HG02970 (cell line): ENCODE results near the gene RNF167.
A peak's percentile ranks its signal among the peaks of the same experiment; 100 is the strongest.

ENCODE experiments used
- ATAC-seq: cut with Tn5 transposase; IDR thresholded peaks from one replicate; pipeline ENCODE4 v1.9.1; 2021; ENCODE audit warnings: mild to moderate bottlenecking, moderate library complexity, moderate number of reproducible peaks; ENCODE audit not compliant: unreplicated experiment, low FRiP score

The RNF167 gene

GRCh38 chr17:4972752-4973151 lies 32.7 kb downstream of the RNF167 start:
- no peak for ATAC-seq

DNA sequence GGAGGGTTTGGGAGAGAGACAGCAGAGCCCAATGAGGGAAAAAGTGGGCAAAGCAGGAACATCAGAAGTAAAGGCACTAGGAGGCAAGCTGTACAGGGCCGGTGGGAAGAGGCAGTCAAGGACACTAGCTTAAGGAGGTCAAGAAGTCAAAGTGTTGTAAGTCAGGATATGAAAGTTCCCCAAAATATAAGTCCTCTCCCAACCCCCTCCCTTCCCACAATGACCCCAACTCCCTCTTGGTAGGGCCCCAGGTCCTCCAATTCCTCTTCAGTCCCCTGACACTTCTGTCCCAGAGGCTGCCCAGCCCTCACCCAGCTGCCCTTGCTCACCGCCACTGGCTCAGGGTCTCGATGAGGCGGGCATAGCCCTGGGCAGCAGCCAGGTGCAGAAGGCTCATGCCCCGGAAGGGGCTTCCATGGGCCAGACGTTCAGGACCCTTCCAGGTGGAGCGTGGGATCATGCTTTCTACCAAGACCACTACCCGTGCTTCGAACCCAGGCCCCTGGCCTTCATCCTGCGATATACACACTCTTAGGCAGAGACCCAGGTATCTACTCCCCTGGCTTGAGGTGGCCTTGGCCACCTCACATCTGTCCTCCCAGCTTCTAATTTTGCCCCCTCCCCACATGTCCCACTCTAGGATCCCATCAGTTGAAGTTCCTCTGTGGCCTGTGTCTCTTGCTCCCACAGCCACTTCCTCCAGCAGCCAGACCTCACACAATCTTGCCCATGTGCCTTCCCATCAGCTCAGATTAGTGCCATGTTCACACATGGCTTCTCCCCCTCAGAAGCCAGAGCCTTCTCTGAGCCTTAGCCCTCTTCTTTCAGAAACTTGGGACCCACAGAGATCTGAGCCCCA lies 33.4 kb downstream of the RNF167 start:
- ATAC-seq, result no peak

DNA sequence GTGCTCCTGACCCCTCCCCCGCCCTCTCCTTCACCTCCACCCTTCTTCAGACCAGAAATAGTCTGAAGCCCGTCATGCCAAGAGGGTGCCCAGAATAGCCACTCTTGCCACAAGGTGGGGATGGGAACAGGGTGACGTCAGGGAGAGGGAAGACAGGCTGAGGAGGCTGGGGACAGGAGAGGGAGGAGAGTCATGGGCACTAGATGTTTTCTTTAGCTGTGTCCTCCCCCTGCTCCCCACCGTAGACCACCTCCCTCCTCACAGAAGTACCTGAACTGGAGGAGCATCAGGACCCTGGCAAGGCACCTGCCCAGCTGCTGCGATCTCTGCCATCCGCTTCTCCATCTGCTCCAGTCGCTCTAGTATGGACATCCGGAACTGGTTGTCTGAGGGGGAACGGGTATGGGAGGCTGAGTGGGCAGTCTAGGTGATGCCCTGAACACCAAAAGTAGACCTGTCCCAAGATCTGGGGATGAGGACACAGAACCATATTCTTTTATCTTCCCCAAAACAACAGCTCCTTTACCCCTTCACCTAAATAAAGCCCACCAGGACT lies 34.1 kb downstream of the RNF167 start:
- no peak for ATAC-seq

GRCh38 chr17:4978726-4979125 lies 38.7 kb downstream of the RNF167 start:
- no peak for ATAC-seq

GRCh38 chr17:4980644-4981216 lies 40.7 kb downstream of the RNF167 start:
- no peak for ATAC-seq

DNA sequence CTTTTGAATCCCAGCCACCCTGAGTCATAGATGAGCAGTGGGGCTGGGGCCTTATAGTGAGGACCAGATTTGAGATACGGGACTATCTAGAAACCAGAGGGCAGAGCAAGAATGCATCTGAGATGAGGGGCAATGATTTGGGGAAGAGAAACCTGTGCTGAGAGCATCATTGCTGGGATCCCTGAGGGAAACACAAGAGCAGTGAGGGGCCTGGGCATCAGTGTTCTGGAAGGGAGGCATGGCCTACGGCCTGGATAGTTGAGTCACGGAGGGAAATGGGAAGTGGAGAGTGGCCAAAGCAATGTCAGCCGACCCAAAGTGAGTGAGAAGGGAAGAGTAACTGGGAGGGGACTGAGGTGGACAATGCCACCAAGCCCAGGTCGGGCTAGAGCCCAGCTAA lies 42.2 kb downstream of the RNF167 start:
- ATAC-seq, result no peak

DNA sequence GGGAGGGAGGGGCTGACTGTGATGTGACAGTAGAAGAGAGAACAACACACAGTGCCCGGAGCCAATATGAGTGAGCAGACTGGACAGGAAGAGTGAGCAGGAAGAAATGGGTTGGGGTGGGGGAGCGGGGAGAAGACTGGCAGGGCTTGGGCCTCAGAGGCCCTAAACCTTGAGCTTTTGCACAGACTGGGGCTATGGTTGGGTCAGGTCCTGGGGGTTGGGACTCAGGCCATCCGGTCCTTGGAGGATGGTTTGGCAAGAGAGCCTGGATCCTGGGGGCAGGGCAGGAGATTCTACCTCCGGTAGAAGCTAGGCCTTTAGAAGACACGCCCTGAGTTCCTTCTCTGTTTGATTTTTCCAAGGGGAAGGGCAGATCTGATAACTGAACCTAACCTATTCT lies 46.3 kb downstream of the RNF167 start:
- ATAC-seq, result no peak

GRCh38 chr17:4986951-4987766 lies 47.1 kb downstream of the RNF167 start, which contains the start of gene CAMTA2:
CAMTA2 (minus strand) TSS chr17:4987675; CDS start chr17:4986222, 1,453 bp downstream.
- ATAC-seq, result peak; percentile 63

DNA sequence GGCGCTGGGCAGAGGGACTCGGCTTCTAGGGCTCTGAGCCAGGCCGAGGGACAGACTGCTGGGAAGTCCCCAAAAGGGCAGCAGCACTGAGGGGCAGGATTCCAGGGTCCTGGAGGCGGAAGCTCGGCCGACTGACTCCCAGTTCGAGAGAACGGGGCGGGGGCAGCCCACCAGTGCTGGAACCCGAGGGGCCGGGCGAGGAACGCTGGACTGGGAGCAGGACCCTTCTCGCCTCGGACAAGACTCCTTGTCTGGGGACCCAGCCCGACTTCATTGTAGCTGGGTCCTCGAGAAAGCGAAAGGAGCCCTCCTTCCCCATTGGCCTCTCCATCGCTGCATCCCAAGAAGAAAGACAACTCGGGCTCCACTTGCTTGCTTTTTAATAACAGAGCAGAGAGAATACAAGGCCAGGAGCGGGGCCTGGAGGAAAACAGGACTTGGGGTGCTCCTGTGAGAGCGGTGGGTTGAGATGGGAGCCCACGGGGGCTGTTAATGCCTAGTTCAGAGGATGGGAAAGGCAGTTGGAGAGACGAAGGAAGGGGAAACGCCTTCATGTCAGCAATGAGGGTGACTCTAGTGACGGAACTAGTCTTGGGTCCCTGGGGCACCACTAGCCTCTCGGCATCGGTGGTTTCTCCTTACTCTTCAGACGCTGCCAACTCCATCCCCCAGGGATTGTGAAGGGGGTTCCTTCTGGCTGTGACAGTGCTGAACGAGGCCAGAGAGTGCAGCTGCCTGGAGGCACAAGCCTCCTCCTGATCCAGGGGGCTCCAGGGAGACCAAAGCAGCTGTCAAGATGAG lies 47.9 kb downstream of the RNF167 start:
- no peak for ATAC-seq

- no peak for ATAC-seq
These were observed 54.1 kb downstream of the RNF167 start for GRCh38 chr17:4994081-4994595.
